ENCODE data around the gene S100Z. TPM values are rescaled to one million over a fixed set of nuclear protein-coding genes. Genes with fewer than 3 reads are reported as not detected.
"Not testable (repeated sequence)": the region's sequence is repeated elsewhere in the genome, so short reads cannot be mapped to it uniquely, and the experiment has no call there.

S100Z gene
- total RNA-seq, 1 experiment from 2014 or later = not detected

GRCh38 chr5:76944638-76945037, 94.8 kb downstream of the S100Z start (continued):
- TF ChIP-seq, protein P1, sequence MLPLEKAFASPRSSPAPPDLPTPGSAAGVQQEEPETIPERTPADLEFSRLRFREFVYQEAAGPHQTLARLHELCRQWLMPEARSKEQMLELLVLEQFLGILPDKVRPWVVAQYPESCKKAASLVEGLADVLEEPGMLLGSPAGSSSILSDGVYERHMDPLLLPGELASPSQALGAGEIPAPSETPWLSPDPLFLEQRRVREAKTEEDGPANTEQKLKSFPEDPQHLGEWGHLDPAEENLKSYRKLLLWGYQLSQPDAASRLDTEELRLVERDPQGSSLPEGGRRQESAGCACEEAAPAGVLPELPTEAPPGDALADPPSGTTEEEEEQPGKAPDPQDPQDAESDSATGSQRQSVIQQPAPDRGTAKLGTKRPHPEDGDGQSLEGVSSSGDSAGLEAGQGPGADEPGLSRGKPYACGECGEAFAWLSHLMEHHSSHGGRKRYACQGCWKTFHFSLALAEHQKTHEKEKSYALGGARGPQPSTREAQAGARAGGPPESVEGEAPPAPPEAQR (CRISPR knock-in tag; IDR thresholded peaks at IDR 0.05) = no peak
- TF ChIP-seq NR1H2 (CRISPR knock-in tag; IDR thresholded peaks at IDR 0.05) = no peak
- TF ChIP-seq, protein P2, sequence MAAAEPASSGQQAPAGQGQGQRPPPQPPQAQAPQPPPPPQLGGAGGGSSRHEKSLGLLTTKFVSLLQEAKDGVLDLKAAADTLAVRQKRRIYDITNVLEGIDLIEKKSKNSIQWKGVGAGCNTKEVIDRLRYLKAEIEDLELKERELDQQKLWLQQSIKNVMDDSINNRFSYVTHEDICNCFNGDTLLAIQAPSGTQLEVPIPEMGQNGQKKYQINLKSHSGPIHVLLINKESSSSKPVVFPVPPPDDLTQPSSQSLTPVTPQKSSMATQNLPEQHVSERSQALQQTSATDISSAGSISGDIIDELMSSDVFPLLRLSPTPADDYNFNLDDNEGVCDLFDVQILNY (CRISPR knock-in tag; IDR thresholded peaks at IDR 0.05) = no peak
- TF ChIP-seq FOXK1 (CRISPR knock-in tag; IDR thresholded peaks at IDR 0.05) = no peak

DNA sequence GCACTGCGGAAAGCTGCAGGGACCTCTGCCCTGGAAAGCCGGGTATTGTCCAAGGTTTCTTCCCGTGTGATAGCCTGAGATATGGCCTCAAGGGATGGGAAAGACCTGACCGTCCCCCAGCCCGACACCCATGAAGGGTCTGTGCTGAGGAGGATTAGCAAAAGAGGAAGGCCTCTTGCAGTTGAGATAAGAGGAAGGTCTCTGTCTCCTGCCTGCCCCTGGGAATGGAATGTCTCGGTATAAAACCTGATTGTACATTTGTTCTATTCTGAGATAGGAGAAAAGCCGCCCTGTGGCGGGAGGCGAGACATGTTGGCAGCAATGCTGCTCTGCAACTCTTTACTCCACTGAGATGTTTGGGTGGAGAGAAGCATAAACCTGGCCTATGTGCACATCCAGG, 95.4 kb downstream of the S100Z start:
- H3K27ac Mint-ChIP-seq; H3K27me3 Mint-ChIP-seq (ENCODE audit: low read depth); H3K9me3 Mint-ChIP-seq; H3K4me3 Mint-ChIP-seq; H3K4me1 Mint-ChIP-seq; POLR2A ChIA-PET; ATAC-seq; H3K36me3 Mint-ChIP-seq; CTCF ChIA-PET; DNase-seq (ENCODE audit: low spot score): not testable (repeated sequence)

DNA sequence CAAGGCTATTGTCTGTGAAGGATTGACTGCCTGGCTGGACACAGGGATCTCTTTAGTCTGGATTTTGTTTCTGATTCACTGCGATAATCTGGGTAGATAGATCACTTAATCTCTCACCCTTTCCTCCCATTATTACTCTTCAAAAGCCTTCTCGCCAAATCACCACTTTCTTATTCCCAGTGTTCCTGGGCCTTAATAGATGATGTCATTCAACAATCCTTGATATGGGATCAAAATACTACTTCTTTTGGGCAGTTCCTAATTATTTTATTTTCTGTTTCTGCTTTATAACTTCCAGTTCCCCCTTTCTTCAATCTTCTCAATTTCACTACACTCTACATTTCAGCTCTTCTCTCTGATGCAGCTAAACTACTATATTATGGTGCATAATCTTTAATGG, 96.3 kb downstream of the S100Z start:
- DNase-seq (ENCODE audit: low spot score) = no peak
- TF ChIP-seq PRRX2 (CRISPR knock-in tag; IDR thresholded peaks at IDR 0.05) (no peak), ZNF512 (CRISPR knock-in tag; IDR thresholded peaks at IDR 0.05; ENCODE audit: borderline replicate concordance) (no peak), ZNF423 (CRISPR knock-in tag; IDR thresholded peaks at IDR 0.05) (no peak), FOXP1 (CRISPR knock-in tag; IDR thresholded peaks at IDR 0.05; ENCODE audit: borderline replicate concordance) (no peak)
- TF ChIP-seq, protein P3, sequence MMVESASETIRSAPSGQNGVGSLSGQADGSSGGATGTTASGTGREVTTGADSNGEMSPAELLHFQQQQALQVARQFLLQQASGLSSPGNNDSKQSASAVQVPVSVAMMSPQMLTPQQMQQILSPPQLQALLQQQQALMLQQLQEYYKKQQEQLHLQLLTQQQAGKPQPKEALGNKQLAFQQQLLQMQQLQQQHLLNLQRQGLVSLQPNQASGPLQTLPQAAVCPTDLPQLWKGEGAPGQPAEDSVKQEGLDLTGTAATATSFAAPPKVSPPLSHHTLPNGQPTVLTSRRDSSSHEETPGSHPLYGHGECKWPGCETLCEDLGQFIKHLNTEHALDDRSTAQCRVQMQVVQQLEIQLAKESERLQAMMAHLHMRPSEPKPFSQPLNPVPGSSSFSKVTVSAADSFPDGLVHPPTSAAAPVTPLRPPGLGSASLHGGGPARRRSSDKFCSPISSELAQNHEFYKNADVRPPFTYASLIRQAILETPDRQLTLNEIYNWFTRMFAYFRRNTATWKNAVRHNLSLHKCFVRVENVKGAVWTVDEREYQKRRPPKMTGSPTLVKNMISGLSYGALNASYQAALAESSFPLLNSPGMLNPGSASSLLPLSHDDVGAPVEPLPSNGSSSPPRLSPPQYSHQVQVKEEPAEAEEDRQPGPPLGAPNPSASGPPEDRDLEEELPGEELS (CRISPR knock-in tag; IDR thresholded peaks at IDR 0.05) = no peak
- H3K27me3 Mint-ChIP-seq (ENCODE audit: low read depth) = peaks cover 2% of the 10 kb centered on the region
- H3K4me1 Mint-ChIP-seq = 0 out of 2 replicates have a peak, but pooled peaks cover 3% of the 10 kb centered on the region
- POLR2A ChIA-PET = no interaction called here
- CTCF ChIA-PET = no interaction called here
- no peak for ATAC-seq
- no peak overlapping the region for H3K27ac Mint-ChIP-seq
- no peaks in the 10 kb centered on the region for H3K36me3 Mint-ChIP-seq
- no peak overlapping the region for H3K4me3 Mint-ChIP-seq
- peaks cover 3% of the 10 kb centered on the region; the same call in 1 of the 2 replicates for H3K9me3 Mint-ChIP-seq

DNA sequence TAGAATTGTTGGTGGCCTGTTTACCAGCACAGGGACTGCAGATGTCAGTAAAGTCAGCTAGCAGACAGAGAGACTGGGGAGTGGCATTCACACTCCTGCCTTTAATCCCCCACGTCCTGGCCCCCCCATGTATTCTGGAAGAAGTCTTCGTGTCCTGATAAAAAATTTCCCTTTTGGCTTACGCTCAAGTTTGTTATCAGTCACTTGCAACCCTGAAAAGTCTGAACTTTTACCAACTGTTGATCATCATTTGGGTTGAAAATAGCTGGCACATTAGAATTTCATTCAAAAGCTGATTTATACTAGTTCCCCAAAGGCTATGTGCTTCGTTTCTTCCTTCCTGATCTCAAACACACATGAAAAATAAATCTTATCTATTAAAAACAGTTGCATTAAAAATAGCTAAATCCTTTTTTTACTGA, 97.3 kb downstream of the S100Z start:
- CTCF ChIA-PET = no interaction called here

More for the DNA sequence above, 97.3 kb downstream of the S100Z start:
- H3K9me3 Mint-ChIP-seq = no peaks in the 10 kb centered on the region
- no peak for TF ChIP-seq ZNF263 (CRISPR knock-in tag; IDR thresholded peaks at IDR 0.05; ENCODE audit: low read depth)
- TF ChIP-seq GRHL2 (CRISPR knock-in tag; IDR thresholded peaks at IDR 0.05; ENCODE audit: insufficient replicate concordance, severe bottlenecking) = no peak
- no peak for TF ChIP-seq GTF2I (CRISPR knock-in tag; conservative IDR thresholded peaks at IDR 0.05)
- no peak for TF ChIP-seq ZNF281 (CRISPR knock-in tag; IDR thresholded peaks at IDR 0.05)
- TF ChIP-seq, protein P3 (CRISPR knock-in tag; IDR thresholded peaks at IDR 0.05) = no peak
- TF ChIP-seq TEAD4 (CRISPR knock-in tag; IDR thresholded peaks at IDR 0.05) = no peak
- TF ChIP-seq TP53 (CRISPR knock-in tag; IDR thresholded peaks at IDR 0.05) = no peak
- TF ChIP-seq USF2 (CRISPR knock-in tag; IDR thresholded peaks at IDR 0.05) = no peak
- no peaks in the 10 kb centered on the region for H3K36me3 Mint-ChIP-seq
- no peak overlapping the region for H3K4me3 Mint-ChIP-seq
- H3K27me3 Mint-ChIP-seq (ENCODE audit: low read depth) = peaks cover 12% of the 10 kb centered on the region
- H3K27ac Mint-ChIP-seq = no peak overlapping the region
- 0 out of 2 replicates have a peak, but pooled peaks cover 3% of the 10 kb centered on the region for H3K4me1 Mint-ChIP-seq
- ATAC-seq (no peak), DNase-seq (ENCODE audit: low spot score) (no peak)
- POLR2A ChIA-PET = no interaction called here
